Measurements from ENCODE around the gene MAGI2.

- TF ChIP-seq CTCF (IDR thresholded peaks at IDR 0.05; ENCODE audit: insufficient read depth, low read length, poor library complexity, severe bottlenecking) = no peak
- no peak for TF ChIP-seq EZH2phosphoT487 (conservative IDR thresholded peaks at IDR 0.05; ENCODE audit: low read length)
Measured at GRCh38 chr7:78712111-78712510, 741.4 kb downstream of the MAGI2 start.
